Neuronal stem cell (in vitro differentiated cells): Measurements from ENCODE around the gene CHEK1.

Source experiments
- DNase-seq: peaks from one replicate; pipeline ENCODE4 v3.0.0-alpha.2; 2013; ENCODE audit warnings: low spot score
- H2AFZ ChIP-seq: one replicate; pipeline ENCODE4 v1.6.1; 2013; ENCODE audit warnings: mild to moderate bottlenecking, low read length, inconsistent platforms
- H2AK5ac ChIP-seq: 2 replicates; pipeline ENCODE4 v1.6.1; 2013; ENCODE audit warnings: low read depth, mild to moderate bottlenecking, inconsistent platforms, low read length, moderate library complexity, mixed read lengths
- H2BK120ac ChIP-seq: 2 replicates; pipeline ENCODE4 v1.6.1; 2013; ENCODE audit warnings: low read depth, mild to moderate bottlenecking, inconsistent platforms, low read length, moderate library complexity, mixed read lengths
- H2BK12ac ChIP-seq: one replicate; pipeline ENCODE4 v1.6.1; 2013; ENCODE audit warnings: low read length, inconsistent platforms
- H2BK15ac ChIP-seq: 2 replicates; pipeline ENCODE4 v1.6.1; 2013; ENCODE audit warnings: mild to moderate bottlenecking, low read length, inconsistent platforms, mixed read lengths
- H2BK5ac ChIP-seq: one replicate; pipeline ENCODE4 v1.6.1; 2013; ENCODE audit warnings: inconsistent platforms, mild to moderate bottlenecking, low read length, moderate library complexity
- H3K14ac ChIP-seq: one replicate; pipeline ENCODE4 v1.6.1; 2013; ENCODE audit warnings: low read length, inconsistent platforms
- H3K18ac ChIP-seq: 2 replicates; pipeline ENCODE4 v1.6.1; 2013; ENCODE audit warnings: low read length, inconsistent platforms
- H3K23ac ChIP-seq: 2 replicates; pipeline ENCODE4 v1.6.1; 2013; ENCODE audit warnings: low read depth, mild to moderate bottlenecking, mixed read lengths, low read length, inconsistent platforms; ENCODE audit not compliant: poor library complexity
- H3K27ac ChIP-seq: replicated peaks from 3 replicates; pipeline ENCODE4 v1.5.1; 2013; ENCODE audit warnings: low read length, inconsistent platforms
- H3K27me3 ChIP-seq, 3 experiments: 2 replicates each; pipeline ENCODE4 v1.6.1; 2013; ENCODE audit warnings: low read length in 3 of 3, mild to moderate bottlenecking in 2 of 3, inconsistent platforms in 1 of 3, low read depth in 1 of 3, mixed read lengths in 1 of 3, moderate library complexity in 1 of 3; ENCODE audit not compliant: control insufficient read depth in 3 of 3, insufficient read depth in 3 of 3
- H3K36me3 ChIP-seq, 2 donors: replicated peaks in 1 of 2; 2 replicates each; pipeline ENCODE4 v1.6.1; 2013; ENCODE audit warnings: low read length in 2 of 2; ENCODE audit not compliant: control insufficient read depth in 2 of 2, insufficient read depth in 2 of 2
- H3K4ac ChIP-seq: 2 replicates; pipeline ENCODE4 v1.6.1; 2013; ENCODE audit warnings: inconsistent platforms, mild to moderate bottlenecking, low read length, moderate library complexity
- H3K4me1 ChIP-seq, 2 donors: 1 replicate in 1 of 2; 2 replicates in 1 of 2; pipeline ENCODE4 v1.6.1; 2013; ENCODE audit warnings: low read length in 2 of 2, low read depth in 1 of 2; ENCODE audit not compliant: control insufficient read depth in 2 of 2, insufficient read depth in 1 of 2
- H3K4me2 ChIP-seq: one replicate; pipeline ENCODE4 v1.6.1; 2013; ENCODE audit warnings: mild to moderate bottlenecking, low read length, inconsistent platforms; ENCODE audit not compliant: insufficient read depth, poor library complexity, severe bottlenecking
- H3K4me3 ChIP-seq, 2 donors: 2 replicates each; pipeline ENCODE4 v1.5.1; 2013; ENCODE audit warnings: low read length in 2 of 2, mild to moderate bottlenecking in 2 of 2, inconsistent platforms in 1 of 2, moderate library complexity in 1 of 2
- H3K79me1 ChIP-seq: one replicate; pipeline ENCODE4 v1.6.1; 2013; ENCODE audit warnings: low read depth, mild to moderate bottlenecking, inconsistent platforms, low read length, moderate library complexity
- H3K9ac ChIP-seq: one replicate; pipeline ENCODE4 v1.6.1; 2013; ENCODE audit warnings: mild to moderate bottlenecking, low read depth, low read length, inconsistent platforms; ENCODE audit not compliant: poor library complexity
- H3K9me3 ChIP-seq, 2 donors: replicated peaks in 1 of 2; 2 replicates each; pipeline versions ENCODE3 to v1.6.1; 2013; ENCODE audit warnings: low read length in 2 of 2, mild to moderate bottlenecking in 2 of 2, inconsistent platforms in 1 of 2, low read depth in 1 of 2, mixed read lengths in 1 of 2, moderate library complexity in 1 of 2; ENCODE audit not compliant: control insufficient read depth in 2 of 2, insufficient read depth in 1 of 2
- H4K8ac ChIP-seq: one replicate; pipeline ENCODE4 v1.6.1; 2013; ENCODE audit warnings: low read depth, mild to moderate bottlenecking, inconsistent platforms, low read length, moderate library complexity
- H4K91ac ChIP-seq: one replicate; pipeline ENCODE4 v1.6.1; 2013; ENCODE audit warnings: low read length, low read depth, mild to moderate bottlenecking, inconsistent platforms; ENCODE audit not compliant: poor library complexity
- WGBS, 2 donors: extraction: QIAGEN DNeasy Blood & Tissue Kit; methylation state at CpG; one replicate each; pipeline ENCODE4 v1.1.7; 2013; ENCODE audit warnings: missing lambda C conversion rate in 2 of 2, mixed read lengths in 1 of 2; ENCODE audit not compliant: insufficient read length in 2 of 2, insufficient replicate concordance in 1 of 2; ENCODE audit errors: extremely low coverage in 2 of 2; 5-methylcytosine and 5-hydroxymethylcytosine counted together

Gene CHEK1

GRCh38 chr11:125679397-125679796 lies 54.4 kb downstream of the CHEK1 start:
- DNase-seq: no peak

GRCh38 chr11:125679837-125680236 lies 54.9 kb downstream of the CHEK1 start:
- H2BK120ac ChIP-seq: no peak overlapping the region
- peaks cover 0 to 3% of the 10 kb centered on the region in 2 donors for H3K9me3 ChIP-seq
- H3K4me3 ChIP-seq: no peak overlapping the region
- no peaks in the 10 kb centered on the region for H3K27me3 ChIP-seq
- H3K27ac ChIP-seq: no peak overlapping the region
- H3K23ac ChIP-seq: no peak overlapping the region
- no peak overlapping the region for H3K14ac ChIP-seq
- H2BK15ac ChIP-seq: no peak overlapping the region
- H4K8ac ChIP-seq: no peak overlapping the region
- no peaks in the 10 kb centered on the region for H3K79me1 ChIP-seq
- H4K91ac ChIP-seq: no peak overlapping the region
- H3K4me2 ChIP-seq: no peak overlapping the region
- no peak overlapping the region for H2AFZ ChIP-seq
- no peak overlapping the region for H3K18ac ChIP-seq
- H2AK5ac ChIP-seq: no peak overlapping the region
- peaks cover 10 to 80% of the 10 kb centered on the region in 2 donors for H3K36me3 ChIP-seq
- no CpG with 5 or more reads among the region's 2 CpGs for WGBS, 2 donors
- DNase-seq: no peak
- H3K9ac ChIP-seq: no peak overlapping the region
- H2BK5ac ChIP-seq: no peak overlapping the region
- H2BK12ac ChIP-seq: no peak overlapping the region
- H3K4ac ChIP-seq: no peak overlapping the region
- no peaks in the 10 kb centered on the region for H3K4me1 ChIP-seq

More at GRCh38 chr11:125679397-125679796, 54.4 kb downstream of the CHEK1 start:
- Histone ChIP-seq H3K4me1 (no peaks in the 10 kb centered on the region), H3K23ac (no peak overlapping the region), H3K79me1 (no peaks in the 10 kb centered on the region), H2BK5ac (no peak overlapping the region), H3K27ac (no peak overlapping the region), H4K91ac (no peak overlapping the region), H3K18ac (no peak overlapping the region), H3K4ac (no peak overlapping the region), H3K9ac (no peak overlapping the region), H2BK120ac (no peak overlapping the region), H3K27me3 (no peaks in the 10 kb centered on the region), H2BK12ac (no peak overlapping the region), H4K8ac (no peak overlapping the region), H3K4me3 (no peak overlapping the region), H3K36me3 (peaks cover 10 to 80% of the 10 kb centered on the region in 2 donors), H3K9me3 (peaks cover 0 to 3% of the 10 kb centered on the region in 2 donors), H2BK15ac (no peak overlapping the region), H2AK5ac (no peak overlapping the region), H3K14ac (no peak overlapping the region), H3K4me2 (no peak overlapping the region), H2AFZ (no peak overlapping the region)
- WGBS, 2 donors: no CpG with 5 or more reads among the region's 4 CpGs

- no peak within 1 kb of the TSS for H2BK12ac ChIP-seq
- no peak within 1 kb of the TSS for H3K4ac ChIP-seq
- no peaks in the 10 kb centered on the region for H3K27me3 ChIP-seq
- no peak within 1 kb of the TSS for H3K4me3 ChIP-seq
- H3K27ac ChIP-seq: no peak within 1 kb of the TSS
- H2BK5ac ChIP-seq: no peak within 1 kb of the TSS
- no peak within 1 kb of the TSS for H3K9ac ChIP-seq
- H2AFZ ChIP-seq: no peak within 1 kb of the TSS
- no peak within 1 kb of the TSS for H2BK120ac ChIP-seq
- no peak for DNase-seq
- no peak within 1 kb of the TSS for H3K14ac ChIP-seq
- no peak within 1 kb of the TSS for H3K4me2 ChIP-seq
- H3K18ac ChIP-seq: no peak within 1 kb of the TSS
- no peak within 1 kb of the TSS for H4K8ac ChIP-seq
- no peak within 1 kb of the TSS for H4K91ac ChIP-seq
- peaks cover 12 to 76% of the 10 kb centered on the region in 2 donors for H3K36me3 ChIP-seq
- H3K23ac ChIP-seq: no peak within 1 kb of the TSS
- H3K79me1 ChIP-seq: no peaks in the 10 kb centered on the region
- H3K4me1 ChIP-seq: no peaks in the 10 kb centered on the region
- no peak within 1 kb of the TSS for H2BK15ac ChIP-seq
- peaks cover 0 to 3% of the 10 kb centered on the region in 2 donors for H3K9me3 ChIP-seq
- no CpG with 5 or more reads among the region's 1 CpG for WGBS, 2 donors
- no peak within 1 kb of the TSS for H2AK5ac ChIP-seq
Measured at GRCh38 chr11:125680747-125681146, 55.8 kb downstream of the CHEK1 start, which contains the start of gene ACRV1. ACRV1 (minus strand) TSS chr11:125680847; CDS start chr11:125680780, 67 bp downstream.

- H3K27me3 ChIP-seq: no peaks in the 10 kb centered on the region
- H3K79me1 ChIP-seq: no peaks in the 10 kb centered on the region
- H3K36me3 ChIP-seq: peaks cover 5 to 40% of the 10 kb centered on the region in 2 donors
- no peak overlapping the region for H3K18ac ChIP-seq
- H3K4me1 ChIP-seq: no peaks in the 10 kb centered on the region
- no peak overlapping the region for H2BK120ac ChIP-seq
- no peak overlapping the region for H2BK15ac ChIP-seq
- H2AK5ac ChIP-seq: no peak overlapping the region
- H4K8ac ChIP-seq: no peak overlapping the region
- H2BK12ac ChIP-seq: no peak overlapping the region
- H3K23ac ChIP-seq: no peak overlapping the region
- no peak overlapping the region for H3K27ac ChIP-seq
- H2AFZ ChIP-seq: no peak overlapping the region
- H3K9ac ChIP-seq: no peak overlapping the region
- H3K4me2 ChIP-seq: no peak overlapping the region
- no peak overlapping the region for H3K14ac ChIP-seq
- no peak overlapping the region for H3K4me3 ChIP-seq
- no peak overlapping the region for H3K4ac ChIP-seq
- 100% methylated on average over 1 of the region's 9 CpGs; no CpG with 5 or more reads in 1 of the 2 donors for WGBS, 2 donors
- H3K9me3 ChIP-seq: no peaks in the 10 kb centered on the region
- no peak overlapping the region for H2BK5ac ChIP-seq
- DNase-seq: no peak
- no peak overlapping the region for H4K91ac ChIP-seq
Measured at GRCh38 chr11:125685228-125685627, 60.3 kb downstream of the CHEK1 start.
